NCI-H774 (cell line): Measurements from ENCODE around the gene NUCB1.
"Not testable (repeated sequence)": the region's sequence is repeated elsewhere in the genome, so short reads cannot be mapped to it uniquely, and the experiment has no call there.

Experiments used
- DNase-seq: peaks from one replicate; lab custom pipeline; 2025; lab: John Stamatoyannopoulos, UW

NUCB1 gene

GRCh38 chr19:48906324-48906723 lies 6.2 kb downstream of the NUCB1 start:
- no peak for DNase-seq

GRCh38 chr19:48907671-48908070 lies 7.6 kb downstream of the NUCB1 start:
- no peak for DNase-seq

- DNase-seq: not testable (repeated sequence)
These were observed 9.4 kb downstream of the NUCB1 start for GRCh38 chr19:48909424-48910077.

DNA sequence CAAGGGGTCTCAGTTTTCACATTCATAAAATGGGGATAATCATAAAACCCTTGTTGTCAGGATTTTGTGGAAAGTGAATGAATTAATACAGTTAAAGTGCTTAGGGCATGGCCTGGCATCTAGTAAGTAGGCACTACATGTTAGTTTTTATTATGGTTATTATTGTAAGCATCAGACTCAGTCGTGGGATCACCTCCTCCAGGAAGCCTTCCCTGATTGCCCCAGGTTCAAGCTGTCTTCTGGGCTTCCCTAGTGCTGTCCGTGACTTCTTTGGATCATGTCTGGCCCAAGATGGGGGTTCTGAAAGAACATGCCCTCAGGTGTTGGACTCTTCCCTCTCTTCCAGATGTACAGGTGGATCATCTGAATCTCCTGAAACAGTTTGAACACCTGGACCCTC lies 10.7 kb downstream of the NUCB1 start:
- no peak for DNase-seq

DNA sequence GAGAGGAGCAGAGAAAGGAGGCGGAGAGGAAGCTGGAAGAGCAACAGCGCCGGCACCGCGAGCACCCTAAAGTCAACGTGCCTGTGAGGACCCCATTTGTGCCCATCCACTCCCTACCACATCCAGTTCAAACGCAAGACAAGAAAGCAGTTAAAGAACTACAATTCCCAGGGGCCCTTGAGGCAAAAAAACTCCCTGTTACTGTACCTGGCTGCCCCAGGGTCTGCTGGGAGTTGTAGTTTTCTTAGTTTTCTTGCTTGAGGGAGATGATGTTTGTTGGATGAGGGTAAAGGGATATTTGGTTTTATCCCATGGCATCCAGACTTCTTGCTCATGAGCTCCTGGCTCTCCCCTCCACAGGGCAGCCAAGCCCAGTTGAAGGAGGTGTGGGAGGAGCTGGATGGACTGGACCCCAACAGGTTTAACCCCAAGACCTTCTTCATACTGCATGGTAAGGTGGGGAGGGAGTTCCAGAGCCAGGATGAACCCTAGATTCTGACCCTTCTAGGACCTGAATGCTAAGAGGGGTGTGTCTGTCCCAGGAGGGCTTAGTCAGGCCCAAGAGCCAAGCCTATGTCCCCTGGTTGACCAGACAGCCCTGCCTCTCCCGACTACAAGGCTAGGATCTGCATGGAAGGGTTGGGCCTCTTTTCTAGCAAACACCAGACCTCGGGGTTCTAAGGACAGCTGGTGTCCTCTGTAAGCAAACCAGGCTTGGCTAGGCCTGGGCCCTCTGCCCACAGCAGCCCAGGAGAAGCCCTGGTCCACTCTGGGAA lies 13.2 kb downstream of the NUCB1 start:
- DNase-seq: no peak

DNA sequence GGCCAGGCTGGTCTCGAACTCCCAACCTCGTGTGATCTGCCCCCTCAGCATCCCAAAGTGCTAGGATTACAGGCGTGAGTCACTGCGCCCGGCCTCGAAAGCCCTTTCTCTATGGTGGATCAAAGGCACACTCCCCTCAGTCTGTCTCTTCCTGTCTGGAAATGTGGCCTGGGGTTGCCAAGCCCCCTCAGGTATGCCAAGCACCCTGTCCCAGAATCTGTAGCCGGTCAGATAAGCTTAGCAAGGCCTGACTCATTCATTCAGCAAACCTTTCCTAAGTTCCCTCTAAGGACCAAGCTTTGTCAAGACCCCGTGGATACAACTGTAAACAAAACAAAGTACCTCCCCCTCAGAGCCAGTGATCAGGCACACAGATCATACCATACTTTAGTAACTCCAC lies 14.1 kb downstream of the NUCB1 start:
- DNase-seq: no peak

DNA sequence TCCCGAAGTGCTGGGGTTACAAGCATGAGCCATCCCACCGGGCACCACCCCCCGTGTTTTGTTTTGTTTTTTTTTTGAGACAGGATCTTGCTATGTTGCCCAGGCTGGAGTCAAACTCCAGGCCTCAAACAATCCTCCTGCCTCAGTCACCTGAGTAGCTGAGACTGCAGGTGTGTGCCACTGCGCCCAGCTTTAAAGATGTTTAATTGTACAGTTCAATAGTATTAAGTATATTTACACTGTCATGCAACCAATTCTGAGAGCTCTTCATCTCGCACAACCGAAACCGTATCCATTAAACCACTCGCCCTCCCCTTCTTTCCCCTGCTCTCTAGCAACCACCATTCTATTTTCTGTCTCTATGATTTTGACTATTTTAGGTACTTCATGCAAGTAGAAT lies 15.6 kb downstream of the NUCB1 start:
- DNase-seq: peak; percentile 60

GRCh38 chr19:48918071-48918470 lies 18.0 kb downstream of the NUCB1 start:
- no peak for DNase-seq

- DNase-seq: no peak
These were observed 18.7 kb downstream of the NUCB1 start for GRCh38 chr19:48918801-48919247.

DNA sequence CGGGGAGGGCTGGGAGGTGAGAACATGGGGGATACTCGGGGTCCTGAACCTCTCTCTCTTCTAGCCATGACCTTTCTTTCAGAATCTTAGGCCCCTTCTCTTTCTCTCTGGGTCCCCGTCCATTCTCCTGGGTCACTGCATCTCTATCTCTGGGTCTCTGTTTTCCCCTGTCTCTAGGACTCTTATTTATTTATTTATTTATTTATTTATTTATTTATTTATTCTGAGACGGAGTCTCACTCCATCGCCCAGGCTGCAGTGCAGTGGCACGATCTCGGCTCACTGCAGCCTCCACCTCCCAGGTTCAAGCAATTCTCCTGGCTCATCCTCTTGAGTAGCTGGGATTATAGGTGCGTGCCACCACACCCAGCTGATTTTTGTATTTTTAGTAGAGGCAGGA lies 19.2 kb downstream of the NUCB1 start:
- DNase-seq: not testable (repeated sequence)

DNA sequence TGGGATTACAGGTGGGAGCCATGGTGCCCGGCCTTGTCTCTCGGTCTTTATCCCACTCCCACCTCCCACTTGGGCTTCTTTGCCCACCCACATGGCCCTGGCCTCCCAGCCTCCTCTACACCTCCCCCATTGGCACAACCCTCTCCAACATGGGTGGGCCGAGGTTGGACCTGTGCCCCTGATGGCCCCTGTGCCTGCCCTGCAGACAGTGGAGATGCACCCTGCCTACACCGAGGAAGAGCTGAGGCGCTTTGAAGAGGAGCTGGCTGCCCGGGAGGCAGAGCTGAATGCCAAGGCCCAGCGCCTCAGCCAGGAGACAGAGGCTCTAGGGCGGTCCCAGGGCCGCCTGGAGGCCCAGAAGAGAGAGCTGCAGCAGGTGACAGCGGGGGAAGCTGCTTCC lies 20.8 kb downstream of the NUCB1 start:
- DNase-seq: no peak

GRCh38 chr19:48921721-48922500 lies 21.8 kb downstream of the NUCB1 start:
- no peak for DNase-seq

- DNase-seq: no peak
These were observed 22.7 kb downstream of the NUCB1 start for GRCh38 chr19:48922548-48923490.

DNA sequence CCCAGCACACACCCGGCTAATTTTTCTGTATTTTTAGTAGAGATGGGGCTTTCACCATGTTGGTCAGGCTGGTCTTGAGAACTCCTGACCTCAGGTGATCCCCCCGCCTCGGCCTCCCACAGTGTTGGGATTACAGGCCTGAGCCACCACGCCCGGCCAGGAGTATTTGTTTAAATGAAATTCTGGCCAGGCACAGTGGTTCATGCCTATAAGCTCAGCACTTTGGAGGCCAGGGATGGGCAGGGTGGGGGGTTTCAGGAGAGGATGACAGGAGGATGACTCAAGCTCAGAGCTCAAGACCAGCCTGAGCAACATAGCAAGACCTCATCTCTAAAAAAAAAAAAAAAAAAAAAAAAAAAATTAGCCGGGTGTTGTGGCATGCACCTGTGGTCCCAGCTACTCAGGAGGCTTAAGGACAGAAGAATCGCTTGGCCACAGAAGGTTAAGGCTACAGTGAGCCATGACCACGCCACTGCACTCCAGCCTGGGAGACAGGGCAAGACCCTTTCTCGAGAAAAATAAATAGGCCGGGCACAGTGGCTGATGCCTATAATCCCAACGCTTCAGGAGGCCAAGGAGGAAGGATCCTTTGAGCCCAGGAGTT lies 25.2 kb downstream of the NUCB1 start:
- DNase-seq: no peak

GRCh38 chr19:48925890-48926289 lies 25.8 kb downstream of the NUCB1 start:
- not testable (repeated sequence) for DNase-seq

- DNase-seq: no peak
These were observed 26.8 kb downstream of the NUCB1 start for GRCh38 chr19:48926909-48927308.

GRCh38 chr19:48927692-48928091 lies 27.6 kb downstream of the NUCB1 start:
- not testable (repeated sequence) for DNase-seq

DNA sequence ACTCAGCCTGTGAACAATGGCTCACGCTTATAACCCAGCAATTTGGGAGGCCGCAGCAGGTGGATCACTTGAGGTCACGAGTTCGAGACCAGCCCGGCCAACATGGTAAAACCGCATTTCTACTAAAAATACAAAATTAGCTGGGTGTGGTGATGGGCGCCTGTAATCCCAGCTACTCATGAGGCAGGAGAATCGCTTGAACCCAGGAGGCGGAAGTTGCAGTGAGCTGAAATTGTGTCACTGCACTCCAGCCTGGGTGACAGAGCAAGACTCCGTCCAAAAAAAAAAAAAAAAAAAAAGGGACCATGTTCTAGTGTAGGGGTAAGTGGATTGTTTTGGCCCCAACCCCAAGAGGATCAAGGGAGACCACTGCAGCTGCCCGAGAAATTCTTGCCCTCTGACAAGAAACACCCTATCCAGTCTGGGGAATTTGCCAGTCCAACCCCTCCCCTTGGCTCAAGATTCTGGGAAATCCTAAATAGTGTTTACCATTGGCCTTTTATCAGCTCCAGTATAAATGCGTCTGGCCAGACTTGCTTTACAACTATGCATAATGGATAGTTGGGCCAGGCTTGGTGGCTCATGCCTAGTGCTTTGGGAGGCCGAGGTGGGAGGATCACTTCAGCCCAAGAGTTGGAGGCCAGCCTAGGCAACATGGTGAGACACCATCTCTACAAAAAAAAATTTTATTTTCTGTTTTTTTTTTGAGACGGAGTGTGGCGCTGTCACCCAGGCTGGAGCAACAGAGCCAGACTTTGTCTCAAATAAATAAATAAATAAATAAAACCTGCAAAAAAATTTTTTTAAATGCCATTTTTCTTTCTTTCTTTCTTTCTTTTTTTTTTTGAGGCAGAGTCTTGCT lies 28.3 kb downstream of the NUCB1 start:
- DNase-seq: no peak

DNA sequence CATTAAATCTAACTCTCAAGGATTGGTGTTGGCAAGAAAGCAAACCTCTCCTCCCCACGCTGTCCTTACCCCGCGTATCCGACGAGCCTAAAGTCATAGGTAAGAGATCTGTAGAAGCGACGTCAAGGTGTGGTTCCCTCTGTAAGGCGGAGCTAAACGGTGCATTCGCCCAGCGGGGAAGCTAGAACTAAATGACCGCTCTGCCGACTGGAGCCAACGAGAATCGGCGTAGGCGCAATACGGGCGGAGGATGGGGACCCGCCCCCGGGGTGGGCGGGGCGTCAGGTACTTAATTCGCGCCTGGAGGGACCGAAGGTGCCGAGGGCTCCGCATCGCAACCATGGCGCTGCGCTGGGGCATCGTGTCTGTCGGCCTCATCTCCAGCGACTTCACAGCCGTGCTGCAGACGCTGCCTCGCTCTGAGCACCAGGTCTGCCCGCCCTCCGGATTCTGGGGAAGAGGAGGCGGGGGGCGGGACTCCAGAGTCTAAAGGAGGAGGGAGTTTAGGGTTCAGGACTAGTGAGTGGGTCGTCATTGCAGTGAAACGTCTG lies 33.3 kb downstream of the NUCB1 start, which contains the start of gene DHDH:
Gene DHDH (plus strand): TSS at position 318 of the 551 bp plus-strand sequence. CDS start 23 bp downstream, at position 341.
- peak; percentile 90 for DNase-seq

DNA sequence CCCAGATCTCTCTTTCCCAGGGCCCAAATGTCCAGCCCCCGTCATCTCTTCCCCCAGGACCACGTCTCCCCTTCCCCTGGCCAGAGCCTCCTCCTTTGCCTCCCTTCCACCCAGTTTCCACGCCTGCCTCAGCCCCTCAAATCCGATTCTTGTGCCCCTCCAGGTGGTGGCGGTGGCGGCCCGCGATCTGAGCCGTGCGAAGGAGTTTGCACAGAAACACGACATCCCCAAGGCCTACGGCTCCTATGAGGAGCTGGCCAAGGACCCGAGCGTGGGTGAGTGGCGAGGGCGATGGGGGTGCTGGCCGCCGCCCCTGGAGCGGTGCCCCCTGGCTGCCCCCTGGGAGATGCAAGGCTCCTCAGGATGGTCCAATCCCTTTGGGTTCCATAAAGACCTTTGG lies 34.7 kb downstream of the NUCB1 start:
- DNase-seq: no peak
